Measurements from ENCODE around the gene DAGLB.
"Not testable (repeated sequence)": the region's sequence is repeated elsewhere in the genome, so short reads cannot be mapped to it uniquely, and the experiment has no call there.

The DAGLB gene

DNA sequence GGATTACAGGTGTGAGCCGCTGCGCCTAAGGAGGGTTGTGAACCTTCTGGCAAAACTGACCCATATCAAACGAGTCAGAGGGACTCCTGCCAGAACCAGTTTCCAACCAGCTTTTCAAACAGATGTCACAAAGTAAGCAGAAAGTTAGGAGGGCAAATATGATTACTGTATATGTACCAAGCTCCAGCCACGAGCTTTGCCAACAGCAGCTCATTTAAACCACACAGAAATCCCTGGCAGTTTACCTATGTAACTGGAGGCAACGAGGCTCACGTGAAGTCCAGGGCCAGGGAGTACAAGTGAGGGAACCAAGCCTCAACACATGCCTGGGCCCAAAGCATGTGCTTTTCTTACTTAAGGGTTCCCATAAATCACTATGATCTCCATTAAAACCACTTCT, 12.5 kb upstream of the DAGLB start:
- DNase-seq = no peak

DNA sequence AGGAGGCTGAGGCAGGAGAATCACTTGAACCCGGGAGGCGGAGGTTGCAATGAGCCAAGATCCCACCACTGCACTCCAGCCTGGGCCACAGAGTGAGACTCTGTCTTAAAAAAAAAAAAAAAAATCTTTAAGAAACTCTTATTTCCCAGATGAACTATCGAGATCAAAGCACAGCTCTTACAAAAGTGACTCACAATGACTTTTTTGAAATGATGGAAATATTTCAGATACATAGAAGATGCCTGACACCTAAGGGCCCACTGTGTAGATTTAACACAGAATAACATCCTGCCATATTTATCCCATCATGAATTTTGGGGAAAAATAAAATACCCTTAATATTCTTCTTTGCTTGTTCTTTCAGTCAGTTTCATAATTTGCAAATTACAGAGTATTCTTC, 10.9 kb upstream of the DAGLB start:
- not testable (repeated sequence) for DNase-seq

DNA sequence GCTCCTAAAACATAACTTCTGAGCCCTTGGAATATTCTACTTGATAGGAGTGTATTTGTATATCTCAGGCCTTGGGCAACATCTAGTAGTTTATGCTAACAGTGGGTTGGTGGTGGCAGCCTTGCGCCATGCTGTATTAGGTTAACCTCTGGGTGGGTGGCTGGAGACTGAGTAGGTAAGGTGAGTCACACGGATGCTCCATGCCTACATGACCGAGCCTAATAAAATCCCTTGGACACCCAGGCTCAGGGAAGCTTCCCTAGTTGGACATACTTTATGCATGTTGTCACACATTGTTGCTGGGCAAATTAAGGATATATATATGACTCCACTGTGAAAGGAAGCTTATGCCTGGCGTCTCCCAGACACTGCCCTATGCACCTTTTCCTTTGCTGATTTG, 6.0 kb upstream of the DAGLB start:
- no peak for DNase-seq

DNA sequence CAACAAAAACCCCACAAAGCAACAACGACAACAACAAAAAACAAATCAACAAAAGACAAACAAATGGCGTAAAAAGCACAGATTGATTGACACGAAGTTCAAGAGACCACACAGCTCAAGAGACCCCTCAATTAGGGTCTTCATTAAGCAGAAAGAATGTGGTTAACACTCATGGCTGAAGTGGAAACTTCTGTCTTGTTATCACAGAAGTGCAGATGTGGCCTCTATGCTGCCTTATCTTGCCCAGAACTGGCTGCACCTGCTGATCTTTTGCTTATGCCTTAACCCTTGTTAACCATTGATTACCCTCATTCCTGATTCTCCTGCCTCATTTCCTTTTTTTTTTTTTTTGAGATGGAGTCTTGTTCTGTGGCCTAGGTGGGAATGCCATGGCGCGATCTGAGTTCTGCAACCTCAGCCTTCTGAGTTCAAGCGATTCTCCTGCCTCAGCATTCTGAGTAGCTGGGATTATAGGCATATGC, 3.5 kb upstream of the DAGLB start:
- DNase-seq = no peak

DNA sequence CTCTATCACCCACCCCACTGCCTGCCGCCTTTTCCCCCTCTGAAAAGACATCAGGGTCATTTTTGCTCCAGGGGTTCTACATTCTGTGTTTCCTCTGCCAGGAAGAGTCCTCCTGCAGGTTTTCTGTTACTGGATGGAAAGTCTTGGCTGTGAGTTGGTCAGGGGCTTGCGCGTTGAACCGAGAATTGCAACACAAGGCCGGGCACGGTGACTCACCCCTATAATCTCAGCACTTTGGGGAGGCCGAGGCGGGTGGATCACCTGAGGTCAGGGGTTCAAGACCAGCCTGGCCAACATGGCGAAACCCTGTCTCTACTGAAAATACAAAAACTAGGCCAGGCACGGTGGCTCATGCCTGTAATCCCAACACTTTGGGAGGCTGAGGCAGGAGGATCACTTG, 2.8 kb upstream of the DAGLB start:
- not testable (repeated sequence) for DNase-seq

DNA sequence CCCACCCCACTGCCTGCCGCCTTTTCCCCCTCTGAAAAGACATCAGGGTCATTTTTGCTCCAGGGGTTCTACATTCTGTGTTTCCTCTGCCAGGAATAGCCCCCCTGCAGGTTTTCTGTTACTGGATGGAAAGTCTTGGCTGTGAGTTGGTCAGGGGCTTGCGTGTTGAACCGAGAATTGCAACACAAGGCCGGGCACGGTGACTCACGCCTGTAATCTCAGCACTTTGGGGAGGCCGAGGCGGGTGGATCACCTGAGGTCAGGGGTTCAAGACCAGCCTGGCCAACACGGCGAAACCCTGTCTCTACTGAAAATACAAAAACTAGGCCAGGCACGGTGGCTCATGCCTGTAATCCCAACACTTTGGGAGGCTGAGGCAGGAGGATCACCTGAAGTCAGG, 2.1 kb upstream of the DAGLB start:
- not testable (repeated sequence) for DNase-seq

DNA sequence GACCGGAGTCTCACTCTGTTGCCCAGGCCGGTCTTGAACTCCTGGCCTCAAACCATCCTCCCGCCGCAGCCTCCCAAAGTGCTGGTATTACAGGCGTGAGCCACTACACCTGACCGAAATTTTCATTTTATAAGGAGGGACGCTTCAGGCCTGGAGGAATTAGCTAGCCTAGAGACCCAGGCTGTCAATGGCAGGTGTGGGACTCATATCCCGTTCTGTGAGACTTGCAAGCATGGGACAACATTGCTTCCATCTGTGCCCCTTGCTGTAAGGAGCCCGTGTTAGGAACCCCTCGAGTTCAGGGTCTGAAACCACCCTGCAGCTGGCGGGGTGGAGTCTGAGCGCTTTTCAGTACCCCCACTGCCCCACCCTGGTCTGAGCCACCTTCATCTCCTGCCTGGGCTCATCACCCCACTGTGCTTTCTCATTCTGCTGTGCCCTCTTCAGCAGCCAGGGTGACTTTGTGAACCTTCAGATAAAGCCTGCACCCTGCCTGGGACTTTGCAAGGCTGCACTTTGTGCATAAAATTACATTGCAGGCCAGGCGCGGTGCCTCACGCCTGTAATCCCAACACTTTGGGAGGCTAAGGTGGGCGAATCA, 1.3 kb upstream of the DAGLB start:
- no peak for DNase-seq

DNA sequence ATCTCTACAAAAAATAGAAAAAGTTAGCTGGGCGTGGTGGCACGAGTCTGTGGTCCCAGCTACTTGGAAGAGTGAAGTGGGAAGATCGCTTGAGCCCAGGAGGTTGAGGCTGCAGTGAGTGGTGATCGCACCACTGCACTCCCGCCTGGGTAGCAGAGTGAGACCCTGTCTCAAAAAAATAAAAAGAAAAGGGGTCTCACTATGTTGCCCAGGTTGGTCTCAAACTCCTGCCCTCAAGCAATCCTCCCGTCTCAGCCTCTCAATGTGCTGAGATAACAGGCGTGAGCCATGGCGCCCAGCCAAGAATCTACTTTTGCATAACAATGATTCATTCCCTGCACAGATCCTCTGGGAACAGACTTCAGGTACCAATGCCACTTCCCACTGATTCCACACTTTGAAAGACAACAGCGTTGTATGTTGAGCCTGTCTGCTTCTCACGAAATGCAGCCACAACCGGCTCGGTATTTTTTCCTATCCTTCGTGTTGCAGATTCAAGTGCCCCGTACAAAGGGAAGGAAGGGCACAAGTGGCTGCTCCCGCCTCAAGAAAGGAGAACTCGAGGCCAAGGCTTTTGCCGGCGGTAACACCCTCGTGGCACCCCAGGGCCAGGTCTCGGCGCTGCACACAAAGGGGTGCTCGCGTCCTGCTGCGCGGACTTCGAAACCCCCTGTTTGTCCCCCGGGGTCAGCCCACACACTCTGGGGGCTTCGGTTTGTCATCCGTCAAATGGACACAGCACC, 745 bp downstream of the DAGLB start:
- DNase-seq = peak; percentile 45 to 47

DNA sequence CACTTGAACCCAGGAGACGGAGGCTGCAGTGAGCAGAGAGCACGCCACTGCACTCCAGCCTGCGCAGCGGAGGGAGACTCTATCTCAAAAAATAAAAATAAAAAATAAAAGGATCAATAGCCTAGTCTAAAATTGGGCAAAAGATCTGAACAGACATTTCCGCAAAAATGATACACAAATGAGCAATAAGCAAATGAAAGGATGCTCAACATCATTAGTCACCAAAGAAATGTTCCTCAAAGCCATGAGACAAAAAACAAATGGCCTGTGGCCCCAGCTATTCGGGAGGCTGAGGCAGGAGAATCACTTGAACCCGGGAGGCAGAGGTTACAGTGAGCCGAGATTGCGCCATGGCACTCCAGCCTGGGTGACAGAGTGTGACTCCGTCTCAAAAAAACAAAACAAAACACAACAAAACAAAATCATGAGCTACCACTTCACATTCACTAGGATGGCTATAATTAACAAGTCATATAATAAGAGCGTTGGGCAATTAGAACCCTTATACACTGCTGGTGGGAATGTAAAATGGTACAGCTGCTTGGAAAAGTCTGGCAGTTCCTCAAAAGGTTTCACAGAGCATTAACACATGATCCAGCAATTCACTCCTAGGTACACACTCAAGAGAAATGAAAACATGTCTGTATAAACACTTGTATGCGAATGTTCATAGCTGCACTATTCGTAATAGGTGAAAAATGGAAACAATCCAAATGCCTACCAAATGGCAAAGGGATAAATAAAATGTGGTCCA, 3.1 kb downstream of the DAGLB start:
- no peak for DNase-seq

DNA sequence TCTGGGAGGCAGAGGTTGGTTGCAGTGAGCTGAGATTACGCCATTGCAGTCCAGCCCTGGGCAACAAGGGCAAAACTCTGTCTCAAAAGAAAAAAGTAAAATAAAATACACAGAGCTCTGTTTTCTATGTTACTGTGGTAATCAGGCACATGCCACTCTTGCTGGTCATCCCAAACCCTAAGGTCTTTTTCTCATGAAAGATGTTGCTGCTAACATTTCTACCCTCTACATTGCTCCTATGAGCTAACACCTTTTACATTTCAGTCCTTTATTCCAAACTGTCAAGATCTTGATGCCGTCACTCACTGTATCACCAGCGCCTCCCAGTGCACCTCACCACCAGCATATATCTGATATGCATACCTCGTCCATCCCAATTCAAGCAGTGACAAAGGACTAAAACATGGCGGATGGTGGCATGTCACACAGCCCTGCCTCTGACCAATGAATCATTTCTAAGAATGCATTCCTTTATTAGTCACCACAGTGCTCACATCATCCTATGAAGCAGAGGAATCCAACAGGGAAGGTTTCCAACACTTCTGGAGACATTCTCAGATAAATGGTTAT, 4.3 kb downstream of the DAGLB start:
- DNase-seq = no peak

DNA sequence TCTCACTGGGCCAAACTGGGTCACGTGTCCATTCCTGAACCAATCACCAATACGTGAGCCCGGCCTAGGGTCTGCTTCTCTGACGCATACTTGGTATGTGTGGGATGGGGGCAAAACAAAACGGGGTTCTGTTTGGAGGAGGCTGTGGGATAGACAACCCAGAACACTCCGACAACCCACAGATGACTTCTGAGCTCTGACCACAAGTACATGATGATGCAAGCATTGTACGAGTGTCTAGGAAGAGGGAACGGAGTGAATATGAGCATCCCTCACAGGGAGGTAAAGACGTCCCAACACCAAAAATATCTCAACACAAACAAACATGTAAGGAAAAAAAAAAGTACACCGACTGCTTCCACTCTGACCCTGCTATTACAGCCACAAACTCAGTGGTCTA, 5.6 kb downstream of the DAGLB start:
- DNase-seq = no peak

DNA sequence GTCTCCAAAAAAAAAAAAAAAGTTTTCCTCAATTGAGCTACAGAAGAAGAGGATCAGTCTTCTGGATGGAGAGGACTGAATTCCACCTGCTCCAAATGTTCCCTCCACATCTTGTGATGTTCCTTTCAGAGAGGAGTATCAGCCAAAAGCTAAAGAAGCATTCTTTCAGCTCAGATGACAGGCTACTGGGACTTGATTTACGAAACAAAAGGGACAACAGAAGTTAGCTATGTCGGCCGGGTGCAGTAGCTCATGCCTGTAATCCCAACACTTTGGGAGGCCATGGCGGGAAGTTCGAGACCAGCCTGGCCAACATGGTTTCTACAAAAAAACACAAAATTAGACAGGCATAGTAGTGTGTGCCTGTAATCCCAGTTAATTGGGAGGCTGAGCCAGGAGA, 7.4 kb downstream of the DAGLB start:
- no peak for DNase-seq

DNA sequence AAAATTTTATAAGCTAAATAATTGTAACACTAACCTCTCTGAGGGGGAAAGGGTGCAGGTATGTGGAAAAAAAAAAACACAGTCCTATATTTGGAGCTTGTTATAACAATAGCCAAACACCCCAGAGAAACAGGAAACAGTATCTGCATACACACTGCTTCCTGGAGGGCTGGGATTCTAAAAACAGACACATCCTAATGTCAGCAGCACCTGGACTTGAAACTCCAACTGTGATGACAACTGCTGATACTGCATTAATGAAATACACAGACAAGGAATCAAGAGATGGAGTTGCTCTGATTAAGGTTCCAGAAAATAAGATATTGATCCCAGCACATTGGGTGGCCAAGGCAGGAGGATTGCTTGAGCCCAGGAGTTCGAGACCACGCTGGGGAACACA, 9.3 kb downstream of the DAGLB start:
- DNase-seq = no peak

DNA sequence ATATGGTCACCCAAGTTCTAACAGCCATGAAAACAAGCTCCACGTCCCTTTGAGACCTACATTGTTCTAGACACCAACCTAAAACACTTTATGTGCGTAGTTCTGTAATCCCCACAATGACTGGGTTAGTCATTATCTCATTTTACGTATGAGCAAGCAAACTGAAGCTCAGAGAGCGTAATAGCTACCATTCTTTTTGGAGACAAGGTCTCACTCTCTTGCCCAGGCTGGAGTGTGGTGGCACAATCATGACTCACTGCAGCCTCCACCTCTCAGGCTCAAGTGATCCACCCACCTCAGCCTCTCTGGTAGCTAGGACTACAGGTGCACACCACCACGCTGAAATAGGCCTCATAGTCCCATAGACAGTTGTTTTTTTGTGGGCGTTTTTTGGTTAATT, 10.5 kb downstream of the DAGLB start:
- DNase-seq = peak; percentile 18 to 25

DNA sequence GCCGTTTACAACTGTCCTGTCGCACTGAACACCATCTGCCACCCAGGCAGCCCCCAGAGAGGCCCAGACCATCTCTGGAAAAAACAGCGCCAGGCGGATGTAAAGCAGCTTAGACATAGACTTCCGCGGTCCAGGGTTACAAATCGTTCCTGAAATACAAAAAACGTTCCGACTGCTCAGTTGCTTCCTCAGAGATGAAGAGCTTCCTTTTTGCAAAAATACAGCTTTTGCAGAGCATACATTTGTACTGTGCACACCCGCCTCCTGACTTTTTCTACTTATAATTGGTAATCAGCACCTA, 11.4 kb downstream of the DAGLB start:
- DNase-seq = peak; percentile 28 to 35

DNA sequence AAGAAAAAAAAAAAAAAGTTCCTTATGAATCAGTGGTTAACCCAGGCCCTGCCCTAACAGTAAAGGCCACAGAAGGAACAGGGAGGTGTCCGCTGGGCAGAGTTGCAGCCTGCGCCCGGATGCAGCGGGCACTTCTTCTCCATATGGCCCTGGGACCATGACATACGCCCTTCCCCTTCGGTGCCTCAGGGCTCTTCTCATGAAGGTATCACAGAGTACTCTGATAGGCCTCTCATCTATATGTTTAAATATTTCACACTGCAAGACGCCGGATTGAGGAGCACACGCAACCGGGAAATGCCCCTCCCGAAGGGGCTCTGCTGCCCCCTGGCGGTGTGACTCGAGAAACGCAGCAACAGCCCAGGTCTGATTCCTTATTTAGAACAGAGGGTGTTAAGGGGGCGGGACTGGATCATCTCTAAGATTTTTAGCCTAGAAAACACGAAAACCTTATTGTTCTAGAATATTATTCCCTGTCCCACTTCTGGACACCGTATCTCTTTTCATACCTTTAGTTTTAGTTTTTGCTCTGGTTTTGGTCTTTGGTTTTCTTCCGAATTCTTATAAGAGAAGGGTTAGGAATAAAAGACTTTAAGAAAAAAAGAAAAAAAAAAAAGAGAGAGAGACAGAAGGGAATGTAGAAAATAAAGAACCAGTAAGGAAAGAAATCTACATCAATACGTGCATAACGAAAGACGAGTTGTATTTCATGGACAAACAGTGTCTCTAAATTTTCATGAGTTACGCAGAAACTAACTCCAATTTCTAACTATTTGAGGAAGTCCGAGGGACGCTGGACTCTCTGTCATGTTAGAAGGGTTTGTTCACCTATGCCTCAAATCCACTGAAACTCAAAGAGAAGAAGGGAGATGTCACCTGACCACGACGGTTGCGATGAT, 12.0 kb downstream of the DAGLB start:
- peak; percentile 89 to 92 for DNase-seq

DNA sequence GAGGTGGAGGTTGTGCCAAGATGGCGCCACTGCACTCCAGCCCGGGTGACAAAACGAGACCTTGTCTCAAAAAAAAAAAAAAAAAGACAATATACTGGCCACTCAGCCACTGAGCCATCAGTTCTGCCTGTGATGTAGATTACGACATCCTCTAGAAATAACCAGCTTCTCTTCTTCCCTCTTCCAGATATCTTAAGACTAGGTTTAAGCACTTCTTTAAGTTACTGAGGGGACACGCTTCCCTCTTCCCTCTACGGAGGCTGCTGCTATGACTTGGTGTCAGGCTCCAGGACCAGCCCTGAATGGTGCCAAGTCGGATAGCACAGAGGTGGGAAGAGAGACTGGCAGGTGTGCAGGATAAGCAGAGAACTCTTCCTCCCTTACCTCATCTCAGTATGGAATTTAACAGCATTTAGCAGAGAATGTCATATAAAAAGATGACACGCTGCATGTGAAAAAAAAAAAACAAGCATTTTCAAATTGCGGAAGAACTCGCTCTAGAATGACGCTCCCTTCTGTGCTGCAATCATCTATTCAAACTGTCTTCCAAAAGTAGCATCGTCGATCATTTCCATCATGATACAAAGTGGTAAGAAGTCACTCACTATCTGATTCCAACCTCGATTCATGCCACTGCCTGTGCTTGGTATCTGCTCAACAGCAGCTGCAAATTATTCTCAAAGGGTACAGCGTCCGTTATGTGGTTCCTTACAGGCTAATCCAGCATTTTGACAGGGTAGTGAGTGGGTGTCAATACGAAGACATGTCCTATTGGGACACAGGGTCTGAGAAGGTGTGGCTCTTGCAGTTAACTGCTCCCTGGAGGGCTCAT, 13.8 kb downstream of the DAGLB start:
- no peak for DNase-seq

DNA sequence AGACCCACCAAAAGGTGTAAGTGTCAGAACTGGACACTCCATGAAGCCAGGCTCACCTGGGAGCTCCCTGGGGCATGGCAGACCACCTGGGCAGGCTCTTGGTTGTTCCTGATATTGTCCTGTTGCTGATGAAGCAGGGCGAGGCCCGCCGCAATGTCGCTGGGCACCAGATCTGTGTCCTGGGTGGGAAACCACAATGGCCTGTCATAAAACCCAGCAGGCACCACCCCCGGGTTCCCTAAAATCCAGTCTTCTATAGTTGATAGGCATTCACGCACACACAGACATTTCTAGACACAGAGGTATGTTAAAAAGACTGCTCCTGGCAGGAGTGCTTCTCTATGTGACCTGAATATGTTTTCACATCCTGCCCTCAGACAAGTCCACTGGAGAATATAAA, 15.0 kb downstream of the DAGLB start:
- DNase-seq = no peak

DNA sequence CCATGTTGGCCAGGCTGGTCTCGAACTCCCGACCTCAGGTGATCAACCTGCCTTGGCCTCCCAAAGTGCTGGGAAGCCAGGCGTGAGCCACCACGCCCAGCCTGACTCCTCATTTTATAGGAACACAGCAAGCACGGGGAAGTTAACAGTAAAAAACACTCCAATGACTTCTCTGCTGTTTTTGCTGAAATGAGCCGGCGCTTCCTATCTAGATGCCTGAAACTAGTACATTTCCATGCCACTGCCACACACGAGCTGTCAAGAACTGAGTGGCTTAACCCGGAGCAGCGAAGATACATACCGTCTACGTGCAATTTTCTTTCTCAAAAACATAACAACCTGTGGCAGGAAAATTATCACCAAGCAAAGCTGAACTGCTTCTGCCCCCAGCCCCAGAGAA, 16.8 kb downstream of the DAGLB start:
- no peak for DNase-seq

DNA sequence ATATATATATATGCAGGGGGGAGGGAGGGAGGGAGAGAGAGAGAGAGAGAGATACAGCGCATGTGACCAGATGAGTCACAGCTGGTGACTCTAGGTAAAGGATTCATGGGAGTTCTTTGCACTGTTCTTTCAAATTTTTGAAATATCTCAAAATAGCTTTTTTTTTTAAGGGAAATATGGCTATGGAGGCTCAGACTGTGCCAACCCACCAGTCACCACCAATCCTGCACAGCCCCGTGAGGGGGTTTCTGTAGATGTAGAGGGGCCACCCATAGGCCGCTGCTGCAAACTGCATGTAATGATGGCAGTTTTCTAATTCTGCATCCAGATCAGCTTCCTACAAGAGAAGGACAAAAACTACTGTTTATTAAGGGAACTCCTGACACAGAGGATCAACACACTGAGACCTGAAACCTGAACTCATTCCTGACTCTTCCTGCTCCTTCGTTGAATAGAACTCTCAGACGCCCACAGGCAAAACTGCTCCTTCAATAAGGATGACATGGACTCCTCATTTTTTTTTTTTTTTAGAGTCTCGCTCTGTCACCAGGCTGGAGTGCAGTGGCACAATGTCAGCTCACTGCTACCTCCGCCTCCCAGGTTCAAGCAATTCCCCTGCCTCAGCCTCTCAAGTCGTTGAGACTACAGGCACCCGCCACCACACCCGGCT, 17.3 kb downstream of the DAGLB start:
- no peak for DNase-seq

DNA sequence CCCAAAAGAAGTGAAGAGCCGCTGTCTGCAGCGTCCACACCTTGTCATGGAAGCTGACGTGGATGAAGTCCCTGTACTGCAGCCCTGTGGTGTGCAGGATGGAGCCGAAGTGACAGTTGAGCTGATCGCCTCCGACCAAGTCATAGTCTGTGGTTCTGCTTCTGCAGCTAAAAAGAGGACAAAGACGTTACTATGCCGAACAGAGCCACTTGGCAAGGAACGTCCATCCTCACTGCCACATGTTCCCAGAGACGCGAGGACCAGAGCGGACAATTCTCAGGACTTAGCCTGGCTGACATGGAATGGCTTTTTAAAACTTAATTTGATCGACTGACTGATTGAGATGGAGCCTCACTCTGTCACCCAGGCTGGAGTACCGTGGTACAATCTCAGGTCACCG, 21.8 kb downstream of the DAGLB start:
- no peak for DNase-seq

Data from stimulated activated CD4-positive, alpha-beta T cell treated with anti-CD3 and anti-CD28 coated beads, Interleukin-2, amount 100 ng/mL, for 24 hours (primary cell).